H1 (cell line): Measurements from ENCODE around the gene IPO13. TPM values are rescaled to one million over a fixed set of nuclear protein-coding genes. Genes with fewer than 3 reads are reported as not detected.

Experiments
- CTCF ChIA-PET: fragments of 300-600 bp; sonication (Branson Sonifier 250); formaldehyde crosslinking; loops from one replicate; lab custom pipeline; 2021; ENCODE audit not compliant: partially characterized antibody; lab: Charles Lee
- POLR2A ChIA-PET: fragments of 300-600 bp; sonication (Branson Sonifier 250); formaldehyde crosslinking; loops from one replicate; lab custom pipeline; 2021; ENCODE audit warnings: inconsistent platforms; ENCODE audit not compliant: partially characterized antibody; lab: Charles Lee
- DNase-seq, 2 experiments: peaks; one replicate each; pipeline versions ENCODE4 v3.0.0 to v3.0.0-alpha.2; 2010 to 2022; ENCODE audit warnings: low spot score in 2 of 2, low read depth in 1 of 2, mixed read lengths in 1 of 2
- FAIRE-seq: peaks from 2 replicates; lab custom pipeline; 2011; peaks lifted over from hg19 to GRCh38; lab: Jason Lieb, UNC
- H2AFZ ChIP-seq: 2 replicates; pipeline ENCODE4 v1.8.1; 2012; ENCODE audit warnings: low read length, inconsistent platforms
- H2AK5ac ChIP-seq: 2 replicates; pipeline ENCODE4 v1.6.1; 2013; ENCODE audit warnings: low read depth, low read length
- H2BK120ac ChIP-seq: replicated peaks from 2 replicates; pipeline ENCODE3; 2013; ENCODE audit warnings: low read depth, low read length, inconsistent platforms
- H2BK12ac ChIP-seq: 2 replicates; pipeline ENCODE4 v1.6.1; 2013; ENCODE audit warnings: low read depth, low read length
- H2BK15ac ChIP-seq: 2 replicates; pipeline ENCODE4 v1.6.1; 2013; ENCODE audit warnings: low read length
- H2BK20ac ChIP-seq: 2 replicates; pipeline ENCODE4 v1.6.1; 2013; ENCODE audit warnings: low read length
- H2BK5ac ChIP-seq: 2 replicates; pipeline ENCODE4 v1.6.1; 2013; ENCODE audit warnings: low read depth, low read length
- H3K14ac ChIP-seq: 2 replicates; pipeline ENCODE4 v1.6.1; 2013; ENCODE audit warnings: inconsistent platforms; ENCODE audit not compliant: insufficient read length
- H3K18ac ChIP-seq: 2 replicates; pipeline ENCODE4 v1.6.1; 2013; ENCODE audit warnings: low read length; ENCODE audit errors: extremely low read depth
- H3K23ac ChIP-seq: 2 replicates; pipeline ENCODE4 v1.6.1; 2013; ENCODE audit warnings: inconsistent platforms; ENCODE audit not compliant: insufficient read length
- H3K23me2 ChIP-seq: 2 replicates; pipeline ENCODE4 v1.6.1; 2013; ENCODE audit warnings: low read depth, low read length
- H3K27ac ChIP-seq: 2 replicates; pipeline ENCODE4 v1.6.1; 2011; ENCODE audit warnings: low read depth, low read length, inconsistent platforms
- H3K27me3 ChIP-seq, 4 experiments: replicated peaks in 1 of 4; 1 replicate in 1 of 4; 2 replicates in 3 of 4; pipeline versions ENCODE4 v1.6.1 to v1.8.1; 2011 to 2013; ENCODE audit warnings: low read length in 3 of 4, mild to moderate bottlenecking in 3 of 4, inconsistent platforms in 2 of 4, mixed read lengths in 2 of 4, moderate library complexity in 1 of 4; ENCODE audit not compliant: control insufficient read depth in 3 of 4, insufficient read depth in 3 of 4; ENCODE audit errors: extremely low read depth in 1 of 4
- H3K36me3 ChIP-seq, 4 experiments: 2 replicates each; pipeline versions ENCODE4 v1.6.1 to v1.8.1; 2011 to 2013; ENCODE audit warnings: mild to moderate bottlenecking in 4 of 4, low read length in 3 of 4, moderate library complexity in 2 of 4, control low read depth in 1 of 4, inconsistent platforms in 1 of 4; ENCODE audit not compliant: insufficient read depth in 4 of 4, control insufficient read depth in 2 of 4
- H3K4ac ChIP-seq: replicated peaks from 2 replicates; pipeline ENCODE3; 2013; ENCODE audit warnings: low read length, low read depth, mixed read lengths, inconsistent platforms; ENCODE audit not compliant: insufficient read length
- H3K4me1 ChIP-seq, 4 experiments: replicated peaks in 1 of 4; 1 replicate in 1 of 4; 2 replicates in 3 of 4; pipeline versions ENCODE4 v1.6.1 to v1.8.1; 2011 to 2013; ENCODE audit warnings: low read length in 3 of 4, inconsistent platforms in 2 of 4, mixed read lengths in 1 of 4; ENCODE audit not compliant: insufficient read depth in 4 of 4, control insufficient read depth in 3 of 4
- H3K4me2 ChIP-seq, 2 experiments: 2 replicates each; pipeline versions ENCODE4 v1.6.1 to v1.8.1; 2011 to 2013; ENCODE audit warnings: low read depth in 2 of 2, low read length in 2 of 2, control low read depth in 1 of 2, inconsistent platforms in 1 of 2, mild to moderate bottlenecking in 1 of 2; ENCODE audit not compliant: insufficient read depth in 1 of 2
- H3K4me3 ChIP-seq, 4 experiments: fragments of 200-600, 300-600 bp in 1 of 4; sonication (generic), shearing (Covaris generic), sonication (Bioruptor Twin) in 1 of 4; 2 replicates each; pipeline versions ENCODE4 v1.5.1 to v1.8.1; 2011 to 2016; ENCODE audit warnings: low read length in 4 of 4, low read depth in 3 of 4, control low read depth in 2 of 4, inconsistent platforms in 2 of 4, mild to moderate bottlenecking in 2 of 4, mixed read lengths in 1 of 4, moderate library complexity in 1 of 4; ENCODE audit not compliant: insufficient read depth in 2 of 4; ENCODE audit errors: extremely low read depth in 1 of 4
- H3K56ac ChIP-seq: replicated peaks from 2 replicates; pipeline ENCODE3; 2013; ENCODE audit warnings: low read depth, mild to moderate bottlenecking, mixed read lengths, low read length, inconsistent platforms; ENCODE audit not compliant: insufficient read length
- H3K79me1 ChIP-seq: 2 replicates; pipeline ENCODE4 v1.6.1; 2013; ENCODE audit warnings: low read depth, low read length, control low read depth
- H3K79me2 ChIP-seq, 2 experiments: 2 replicates each; pipeline versions ENCODE4 v1.6.1 to v1.8.1; 2012 to 2013; ENCODE audit warnings: low read length in 2 of 2, mild to moderate bottlenecking in 2 of 2, inconsistent platforms in 1 of 2; ENCODE audit not compliant: insufficient read depth in 2 of 2, control insufficient read depth in 1 of 2
- H3K9ac ChIP-seq, 4 experiments: replicated peaks in 1 of 4; 1 replicate in 1 of 4; 2 replicates in 3 of 4; pipeline versions ENCODE4 v1.6.1 to v1.8.1; 2011 to 2013; ENCODE audit warnings: low read depth in 3 of 4, low read length in 3 of 4, control low read depth in 2 of 4, mild to moderate bottlenecking in 2 of 4, moderate library complexity in 2 of 4, inconsistent platforms in 1 of 4; ENCODE audit errors: extremely low read depth in 1 of 4
- H3K9me3 ChIP-seq, 2 experiments: 2 replicates each; pipeline versions ENCODE4 v1.6.1 to v1.8.1; 2012 to 2013; ENCODE audit warnings: mild to moderate bottlenecking in 2 of 2, moderate library complexity in 2 of 2, control low read depth in 1 of 2, inconsistent platforms in 1 of 2, low read depth in 1 of 2, low read length in 1 of 2, mixed read lengths in 1 of 2; ENCODE audit not compliant: insufficient read depth in 2 of 2
- H4K20me1 ChIP-seq, 2 experiments: replicated peaks in 1 of 2; 2 replicates each; pipeline versions ENCODE3 to v1.8.1; 2011 to 2013; ENCODE audit warnings: inconsistent platforms in 2 of 2, low read length in 2 of 2, mild to moderate bottlenecking in 1 of 2; ENCODE audit not compliant: insufficient read depth in 2 of 2, control insufficient read depth in 1 of 2
- H4K5ac ChIP-seq: 2 replicates; pipeline ENCODE4 v1.6.1; 2013; ENCODE audit warnings: low read length, low read depth, mixed read lengths, inconsistent platforms; ENCODE audit not compliant: insufficient read length
- H4K8ac ChIP-seq: 2 replicates; pipeline ENCODE4 v1.8.0; 2013; ENCODE audit warnings: mild to moderate bottlenecking, moderate library complexity, low read length, inconsistent platforms; ENCODE audit not compliant: insufficient read depth; ENCODE audit errors: extremely low read depth
- H4K91ac ChIP-seq: replicated peaks from 2 replicates; pipeline ENCODE3; 2013; ENCODE audit warnings: low read length, mixed read lengths, inconsistent platforms; ENCODE audit not compliant: insufficient read length
- ASH2L ChIP-seq: fragments of 200-600, 300-600 bp; sonication (generic); IDR thresholded peaks from one replicate; pipeline ENCODE4 v1.7.1; 2017; ENCODE audit warnings: low read length
- ATF3 ChIP-seq: IDR thresholded peaks from 2 replicates; pipeline ENCODE4 v1.6.1; 2011; ENCODE audit warnings: low read depth, mild to moderate bottlenecking, low read length; ENCODE audit not compliant: insufficient read depth
- BCL11A ChIP-seq, 2 experiments: IDR thresholded peaks; one replicate each; pipeline ENCODE4 v1.6.1; 2011; ENCODE audit warnings: low read depth in 2 of 2, low read length in 2 of 2, mild to moderate bottlenecking in 2 of 2
- BRCA1 ChIP-seq: IDR thresholded peaks from 2 replicates; pipeline ENCODE4 v1.6.1; 2012; ENCODE audit warnings: low read depth, low read length, improper control_type of control experiment
- EP300 ChIP-seq, 2 experiments: IDR thresholded peaks; 1 replicate in 1 of 2; 2 replicates in 1 of 2; pipeline ENCODE4 v1.6.1; 2011 to 2012; ENCODE audit warnings: low read depth in 2 of 2, low read length in 2 of 2, mild to moderate bottlenecking in 2 of 2, borderline replicate concordance in 1 of 2, inconsistent platforms in 1 of 2, moderate library complexity in 1 of 2
- EZH2 ChIP-seq: fragments of 200-600 bp; sonication (generic); IDR thresholded peaks from 2 replicates; pipeline ENCODE4 v1.7.1; 2012; ENCODE audit warnings: low read depth, mild to moderate bottlenecking, moderate library complexity, low read length, inconsistent platforms; ENCODE audit not compliant: severe bottlenecking
- HDAC6 ChIP-seq: IDR thresholded peaks from one replicate; pipeline ENCODE4 v1.7.1; 2012; ENCODE audit warnings: low read depth, mild to moderate bottlenecking, inconsistent platforms, low read length, moderate library complexity
- RAD21 ChIP-seq, 2 experiments: IDR thresholded peaks in 1 of 2; conservative IDR thresholded peaks in 1 of 2; 2 replicates each; pipeline ENCODE4 v1.6.1; 2011; ENCODE audit warnings: low read depth in 2 of 2, low read length in 2 of 2, improper control_type of control experiment in 1 of 2, inconsistent platforms in 1 of 2, mild to moderate bottlenecking in 1 of 2, moderate library complexity in 1 of 2
- SP2 ChIP-seq: IDR thresholded peaks from 2 replicates; pipeline ENCODE4 v1.6.1; 2012; ENCODE audit warnings: mild to moderate bottlenecking, low read length, inconsistent platforms
- SRF ChIP-seq: IDR thresholded peaks from 2 replicates; pipeline ENCODE4 v1.6.1; 2011; ENCODE audit warnings: mild to moderate bottlenecking, low read depth, low read length, moderate library complexity
- TAF1 ChIP-seq: IDR thresholded peaks from 2 replicates; pipeline ENCODE4 v1.6.1; 2011; ENCODE audit warnings: mild to moderate bottlenecking, low read depth, low read length
- WGBS, 2 experiments: shearing (Covaris generic) in 1 of 2; methylation state at CpG; one replicate each; pipeline versions ENCODE4 v1.1.6 to v1.1.7; 2013 to 2015; ENCODE audit warnings: low lambda C conversion rate in 2 of 2, mixed read lengths in 2 of 2, inconsistent platforms in 1 of 2, low coverage in 1 of 2, missing lambda C conversion rate in 1 of 2; ENCODE audit not compliant: insufficient replicate concordance in 2 of 2, insufficient coverage in 1 of 2, insufficient read length in 1 of 2; ENCODE audit errors: extremely low coverage in 1 of 2, missing lambda C conversion rate in 1 of 2; 5-methylcytosine and 5-hydroxymethylcytosine counted together
- polyA plus RNA-seq, 7 experiments: library from polyadenylated mRNA; depleted of rRNA in 3 of 7; stranded (reverse) in 5 of 7; unstranded in 2 of 7; fragments of >200 nt in 5 of 7; fragments of 200-250 nt in 2 of 7; gene quantifications; 1 replicate in 5 of 7; 2 replicates in 1 of 7; 4 replicates in 1 of 7; pipeline versions ENCODE4 v1.2.1 to v1.2.3, GENCODE V29; 2011 to 2013; ENCODE audit warnings: missing spikeins in 2 of 7, mixed read lengths in 2 of 7
- total RNA-seq: library from RNA; stranded (reverse); fragmentation: NEBNext Ultra II Directional; extraction: Animal tissue kit (Norgen Biotek cat#: 25700); gene quantifications from 2 replicates; pipeline ENCODE4 v1.2.1, GENCODE V29; 2021

The IPO13 gene
- total and polyA plus RNA-seq, 2 of the 8 experiments (the other 6 are each of a cell fraction or from before 2014, with no cell fraction given): 23.0 to 27.0 TPM

- POLR2A ChIA-PET: interaction anchor here (0.6 to 12.9 kb wide), 7 partner anchors 9 to 76 kb away, joined by 3 to 189 read pairs (median 5); partner anchors contain the start of genes CCDC24 and IPO13
- H3K27me3 ChIP-seq: no peaks in the 10 kb centered on the region
- no peak for FAIRE-seq
Observed at GRCh38 chr1:43971336-43971980, 24.7 kb downstream of the IPO13 start.

More at GRCh38 chr1:43971336-43971980, 24.7 kb downstream of the IPO13 start:
- Histone ChIP-seq H3K4me3 (no peak overlapping the region), H3K18ac (no peak overlapping the region), H4K20me1 (peaks cover 4 to 16% of the 10 kb centered on the region in 2 experiments), H3K9me3 (no peaks in the 10 kb centered on the region), H3K4ac (no peak overlapping the region), H3K9ac (no peak overlapping the region), H3K23me2 (peaks cover 20% of the 10 kb centered on the region), H3K4me2 (no peak overlapping the region; a peak in 1 of 4 replicates), H2BK20ac (no peak overlapping the region), H3K27ac (no peak overlapping the region), H3K23ac (no peak overlapping the region), H3K79me2 (peaks cover 0 to 24% of the 10 kb centered on the region in 2 experiments; a peak in 2 of 4 replicates), H4K5ac (no peak overlapping the region), H2BK15ac (no peak overlapping the region), H3K4me1 (peaks cover 3 to 14% (median 8%) of the 10 kb centered on the region in 4 experiments), H2AK5ac (no peak overlapping the region), H2BK120ac (no peak overlapping the region), H4K91ac (no peak overlapping the region), H3K79me1 (peaks cover 11% of the 10 kb centered on the region; the same call in 1 of the 2 replicates), H2BK5ac (no peak overlapping the region), H3K36me3 (peaks cover 0 to 18% (median 9%) of the 10 kb centered on the region in 4 experiments; a peak in 4 of 8 replicates), H2BK12ac (no peak overlapping the region), H3K56ac (no peak overlapping the region), H2AFZ (no peak overlapping the region), H3K14ac (no peak overlapping the region), H4K8ac (peak overlapping the region; percentile 1; the same call in 1 of the 2 replicates)
- WGBS, 2 experiments: 95% methylated on average over 17 of the region's 17 CpGs; no CpG with 5 or more reads in 1 of the 2 experiments
- TF ChIP-seq BCL11A (IDR thresholded peaks at IDR 0.05; ENCODE audit: low read depth in 2 of 2, low read length in 2 of 2) (no peak), EZH2 (no peak), HDAC6 (no peak), ATF3 (no peak), SRF (no peak), EP300 (IDR thresholded peaks at IDR 0.05; ENCODE audit: borderline replicate concordance in 1 of 2, low read depth in 2 of 2, low read length in 2 of 2) (no peak), SP2 (no peak), BRCA1 (no peak), RAD21 (IDR thresholded peaks at IDR 0.05 in 1 of 2, conservative IDR thresholded peaks at IDR 0.05 in 1 of 2; ENCODE audit: low read depth in 2 of 2, low read length in 2 of 2) (no peak), TAF1 (no peak), ASH2L (no peak)
- CTCF ChIA-PET: interaction anchor here (0.7 to 9.2 kb wide), 14 partner anchors 9 to 207 kb away, joined by 3 to 79 read pairs (median 5); partner anchors contain the start of genes IPO13 and SLC6A9
- no peak for DNase-seq
